Measurements from ENCODE around the gene SORBS1.

GRCh38 chr10:95404462-95404858 lies 156.7 kb downstream of the SORBS1 start:
- TF ChIP-seq CTCF (IDR thresholded peaks at IDR 0.05) (no peak), POLR2A (IDR thresholded peaks at IDR 0.05) (no peak), EP300 (IDR thresholded peaks at IDR 0.05) (no peak), POLR2AphosphoS5 (IDR thresholded peaks at IDR 0.05) (no peak)
